ENCODE measurements around the gene MUSTN1. TPM values are rescaled to one million over a fixed set of nuclear protein-coding genes. Genes with fewer than 3 reads are reported as not detected.
A peak's percentile ranks its signal among the peaks of the same experiment; 100 is the strongest.

Gene MUSTN1
- total and polyA plus RNA-seq, 2 experiments from 2014 or later: 1.2 to 1.4 TPM

DNA sequence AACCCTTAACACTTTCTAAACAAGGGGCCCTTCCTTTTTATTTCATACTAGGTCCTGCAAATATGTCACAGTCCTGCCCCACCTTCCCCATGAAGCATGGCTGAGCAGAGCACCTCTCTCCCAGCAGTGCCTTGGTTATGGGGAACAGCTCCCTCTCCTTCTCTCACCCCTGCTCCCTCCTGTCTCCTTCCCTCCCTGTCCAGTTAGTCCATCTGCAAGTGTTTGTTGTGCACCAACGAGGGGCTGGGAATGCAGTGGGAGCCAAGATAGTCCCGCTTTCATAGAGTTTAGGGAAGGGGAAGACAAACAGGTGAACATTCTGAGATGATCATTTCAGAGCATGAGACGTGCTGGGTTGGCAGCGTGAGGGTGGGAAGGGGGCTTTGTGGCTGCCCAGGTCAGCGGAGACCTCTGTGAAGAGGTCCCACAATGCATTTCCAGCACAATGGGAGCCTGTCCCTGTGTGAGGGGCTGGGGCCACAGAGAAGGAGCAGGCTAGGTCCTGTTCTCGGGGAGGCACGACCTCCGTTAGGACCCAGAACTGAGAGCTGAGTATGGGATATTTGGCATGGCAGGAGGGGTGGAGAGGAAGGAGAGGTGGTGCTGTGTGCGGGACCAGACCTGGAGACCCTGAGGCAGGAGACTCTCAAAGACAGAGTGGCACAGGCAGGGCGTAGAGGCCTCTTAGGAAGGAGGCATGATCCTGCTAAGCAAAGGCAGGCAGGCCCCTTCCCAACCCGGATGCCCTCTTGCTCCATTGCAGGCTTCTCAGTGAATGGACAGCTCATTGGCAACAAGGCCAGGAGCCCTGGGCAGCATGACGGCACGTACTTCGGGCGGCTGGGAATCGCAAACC is 45.7 kb downstream of the MUSTN1 start:
- ATAC-seq: no peak
- Histone ChIP-seq H3K4me1 (ENCODE audit: insufficient read depth) (no peaks in the 10 kb centered on the region), H3K4me3 (no peak overlapping the region), H3F3A (replicated peaks; ENCODE audit: low read depth) (no peaks in the 10 kb centered on the region), H4K20me1 (replicated peaks; ENCODE audit: insufficient read depth) (no peaks in the 10 kb centered on the region), H3K4me2 (no peak overlapping the region), H2AFZ (0 out of 2 replicates have a peak overlapping the region, but pooled peaks have one; percentile 52), H3K79me2 (replicated peaks; ENCODE audit: insufficient read depth) (no peaks in the 10 kb centered on the region), H3K36me3 (ENCODE audit: insufficient read depth) (no peaks in the 10 kb centered on the region), H3K27me3 (ENCODE audit: insufficient read depth) (no peaks in the 10 kb centered on the region), H3K27ac (ENCODE audit: low read depth) (no peak overlapping the region), H3K9me2 (ENCODE audit: insufficient read depth) (no peaks in the 10 kb centered on the region)
- Mint-ChIP-seq H3K27me3 (ENCODE audit: insufficient read depth, low read depth, poor library complexity) (peaks cover 29% of the 10 kb centered on the region), H3K4me3 (no peak overlapping the region), H3K36me3 (ENCODE audit: low read depth) (no peaks in the 10 kb centered on the region; the same call in 2 of the 3 replicates), H3K4me1 (no peaks in the 10 kb centered on the region; the same call in 2 of the 3 replicates), H3K9me3 (no peaks in the 10 kb centered on the region), H3K27ac (no peak overlapping the region)
- TF ChIP-seq CREB1 (CRISPR knock-in tag; IDR thresholded peaks at IDR 0.05; ENCODE audit: low read depth) (no peak), NANOG (IDR thresholded peaks at IDR 0.05; ENCODE audit: borderline replicate concordance) (no peak), ZNF331 (CRISPR knock-in tag; IDR thresholded peaks at IDR 0.05; ENCODE audit: low read depth) (no peak), POLR2AphosphoS5 (IDR thresholded peaks at IDR 0.05; ENCODE audit: low read depth) (no peak), JUNB (IDR thresholded peaks at IDR 0.05; ENCODE audit: unreplicated experiment) (no peak), ZNF114 (CRISPR knock-in tag; IDR thresholded peaks at IDR 0.05) (no peak), EZH2 (IDR thresholded peaks at IDR 0.05; ENCODE audit: low read depth, unreplicated experiment) (no peak)
- TF ChIP-seq, protein P1, sequence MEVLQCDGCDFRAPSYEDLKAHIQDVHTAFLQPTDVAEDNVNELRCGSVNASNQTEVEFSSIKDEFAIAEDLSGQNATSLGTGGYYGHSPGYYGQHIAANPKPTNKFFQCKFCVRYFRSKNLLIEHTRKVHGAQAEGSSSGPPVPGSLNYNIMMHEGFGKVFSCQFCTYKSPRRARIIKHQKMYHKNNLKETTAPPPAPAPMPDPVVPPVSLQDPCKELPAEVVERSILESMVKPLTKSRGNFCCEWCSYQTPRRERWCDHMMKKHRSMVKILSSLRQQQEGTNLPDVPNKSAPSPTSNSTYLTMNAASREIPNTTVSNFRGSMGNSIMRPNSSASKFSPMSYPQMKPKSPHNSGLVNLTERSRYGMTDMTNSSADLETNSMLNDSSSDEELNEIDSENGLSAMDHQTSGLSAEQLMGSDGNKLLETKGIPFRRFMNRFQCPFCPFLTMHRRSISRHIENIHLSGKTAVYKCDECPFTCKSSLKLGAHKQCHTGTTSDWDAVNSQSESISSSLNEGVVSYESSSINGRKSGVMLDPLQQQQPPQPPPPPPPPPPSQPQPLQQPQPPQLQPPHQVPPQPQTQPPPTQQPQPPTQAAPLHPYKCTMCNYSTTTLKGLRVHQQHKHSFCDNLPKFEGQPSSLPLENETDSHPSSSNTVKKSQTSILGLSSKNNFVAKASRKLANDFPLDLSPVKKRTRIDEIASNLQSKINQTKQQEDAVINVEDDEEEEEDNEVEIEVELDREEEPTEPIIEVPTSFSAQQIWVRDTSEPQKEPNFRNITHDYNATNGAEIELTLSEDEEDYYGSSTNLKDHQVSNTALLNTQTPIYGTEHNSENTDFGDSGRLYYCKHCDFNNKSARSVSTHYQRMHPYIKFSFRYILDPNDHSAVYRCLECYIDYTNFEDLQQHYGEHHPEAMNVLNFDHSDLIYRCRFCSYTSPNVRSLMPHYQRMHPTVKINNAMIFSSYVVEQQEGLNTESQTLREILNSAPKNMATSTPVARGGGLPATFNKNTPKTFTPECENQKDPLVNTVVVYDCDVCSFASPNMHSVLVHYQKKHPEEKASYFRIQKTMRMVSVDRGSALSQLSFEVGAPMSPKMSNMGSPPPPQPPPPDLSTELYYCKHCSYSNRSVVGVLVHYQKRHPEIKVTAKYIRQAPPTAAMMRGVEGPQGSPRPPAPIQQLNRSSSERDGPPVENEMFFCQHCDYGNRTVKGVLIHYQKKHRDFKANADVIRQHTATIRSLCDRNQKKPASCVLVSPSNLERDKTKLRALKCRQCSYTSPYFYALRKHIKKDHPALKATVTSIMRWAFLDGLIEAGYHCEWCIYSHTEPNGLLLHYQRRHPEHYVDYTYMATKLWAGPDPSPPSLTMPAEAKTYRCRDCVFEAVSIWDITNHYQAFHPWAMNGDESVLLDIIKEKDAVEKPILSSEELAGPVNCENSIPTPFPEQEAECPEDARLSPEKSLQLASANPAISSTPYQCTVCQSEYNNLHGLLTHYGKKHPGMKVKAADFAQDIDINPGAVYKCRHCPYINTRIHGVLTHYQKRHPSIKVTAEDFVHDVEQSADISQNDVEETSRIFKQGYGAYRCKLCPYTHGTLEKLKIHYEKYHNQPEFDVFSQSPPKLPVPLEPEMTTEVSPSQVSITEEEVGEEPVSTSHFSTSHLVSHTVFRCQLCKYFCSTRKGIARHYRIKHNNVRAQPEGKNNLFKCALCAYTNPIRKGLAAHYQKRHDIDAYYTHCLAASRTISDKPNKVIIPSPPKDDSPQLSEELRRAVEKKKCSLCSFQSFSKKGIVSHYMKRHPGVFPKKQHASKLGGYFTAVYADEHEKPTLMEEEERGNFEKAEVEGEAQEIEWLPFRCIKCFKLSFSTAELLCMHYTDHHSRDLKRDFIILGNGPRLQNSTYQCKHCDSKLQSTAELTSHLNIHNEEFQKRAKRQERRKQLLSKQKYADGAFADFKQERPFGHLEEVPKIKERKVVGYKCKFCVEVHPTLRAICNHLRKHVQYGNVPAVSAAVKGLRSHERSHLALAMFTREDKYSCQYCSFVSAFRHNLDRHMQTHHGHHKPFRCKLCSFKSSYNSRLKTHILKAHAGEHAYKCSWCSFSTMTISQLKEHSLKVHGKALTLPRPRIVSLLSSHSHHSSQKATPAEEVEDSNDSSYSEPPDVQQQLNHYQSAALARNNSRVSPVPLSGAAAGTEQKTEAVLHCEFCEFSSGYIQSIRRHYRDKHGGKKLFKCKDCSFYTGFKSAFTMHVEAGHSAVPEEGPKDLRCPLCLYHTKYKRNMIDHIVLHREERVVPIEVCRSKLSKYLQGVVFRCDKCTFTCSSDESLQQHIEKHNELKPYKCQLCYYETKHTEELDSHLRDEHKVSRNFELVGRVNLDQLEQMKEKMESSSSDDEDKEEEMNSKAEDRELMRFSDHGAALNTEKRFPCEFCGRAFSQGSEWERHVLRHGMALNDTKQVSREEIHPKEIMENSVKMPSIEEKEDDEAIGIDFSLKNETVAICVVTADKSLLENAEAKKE (CRISPR knock-in tag; IDR thresholded peaks at IDR 0.05): no peak
- TF ChIP-seq, protein P2, sequence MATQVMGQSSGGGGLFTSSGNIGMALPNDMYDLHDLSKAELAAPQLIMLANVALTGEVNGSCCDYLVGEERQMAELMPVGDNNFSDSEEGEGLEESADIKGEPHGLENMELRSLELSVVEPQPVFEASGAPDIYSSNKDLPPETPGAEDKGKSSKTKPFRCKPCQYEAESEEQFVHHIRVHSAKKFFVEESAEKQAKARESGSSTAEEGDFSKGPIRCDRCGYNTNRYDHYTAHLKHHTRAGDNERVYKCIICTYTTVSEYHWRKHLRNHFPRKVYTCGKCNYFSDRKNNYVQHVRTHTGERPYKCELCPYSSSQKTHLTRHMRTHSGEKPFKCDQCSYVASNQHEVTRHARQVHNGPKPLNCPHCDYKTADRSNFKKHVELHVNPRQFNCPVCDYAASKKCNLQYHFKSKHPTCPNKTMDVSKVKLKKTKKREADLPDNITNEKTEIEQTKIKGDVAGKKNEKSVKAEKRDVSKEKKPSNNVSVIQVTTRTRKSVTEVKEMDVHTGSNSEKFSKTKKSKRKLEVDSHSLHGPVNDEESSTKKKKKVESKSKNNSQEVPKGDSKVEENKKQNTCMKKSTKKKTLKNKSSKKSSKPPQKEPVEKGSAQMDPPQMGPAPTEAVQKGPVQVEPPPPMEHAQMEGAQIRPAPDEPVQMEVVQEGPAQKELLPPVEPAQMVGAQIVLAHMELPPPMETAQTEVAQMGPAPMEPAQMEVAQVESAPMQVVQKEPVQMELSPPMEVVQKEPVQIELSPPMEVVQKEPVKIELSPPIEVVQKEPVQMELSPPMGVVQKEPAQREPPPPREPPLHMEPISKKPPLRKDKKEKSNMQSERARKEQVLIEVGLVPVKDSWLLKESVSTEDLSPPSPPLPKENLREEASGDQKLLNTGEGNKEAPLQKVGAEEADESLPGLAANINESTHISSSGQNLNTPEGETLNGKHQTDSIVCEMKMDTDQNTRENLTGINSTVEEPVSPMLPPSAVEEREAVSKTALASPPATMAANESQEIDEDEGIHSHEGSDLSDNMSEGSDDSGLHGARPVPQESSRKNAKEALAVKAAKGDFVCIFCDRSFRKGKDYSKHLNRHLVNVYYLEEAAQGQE (IDR thresholded peaks at IDR 0.05; ENCODE audit: unreplicated experiment): no peak
- TF ChIP-seq, protein P3, sequence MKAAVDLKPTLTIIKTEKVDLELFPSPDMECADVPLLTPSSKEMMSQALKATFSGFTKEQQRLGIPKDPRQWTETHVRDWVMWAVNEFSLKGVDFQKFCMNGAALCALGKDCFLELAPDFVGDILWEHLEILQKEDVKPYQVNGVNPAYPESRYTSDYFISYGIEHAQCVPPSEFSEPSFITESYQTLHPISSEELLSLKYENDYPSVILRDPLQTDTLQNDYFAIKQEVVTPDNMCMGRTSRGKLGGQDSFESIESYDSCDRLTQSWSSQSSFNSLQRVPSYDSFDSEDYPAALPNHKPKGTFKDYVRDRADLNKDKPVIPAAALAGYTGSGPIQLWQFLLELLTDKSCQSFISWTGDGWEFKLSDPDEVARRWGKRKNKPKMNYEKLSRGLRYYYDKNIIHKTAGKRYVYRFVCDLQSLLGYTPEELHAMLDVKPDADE (IDR thresholded peaks at IDR 0.05): no peak
- TF ChIP-seq, protein P4, sequence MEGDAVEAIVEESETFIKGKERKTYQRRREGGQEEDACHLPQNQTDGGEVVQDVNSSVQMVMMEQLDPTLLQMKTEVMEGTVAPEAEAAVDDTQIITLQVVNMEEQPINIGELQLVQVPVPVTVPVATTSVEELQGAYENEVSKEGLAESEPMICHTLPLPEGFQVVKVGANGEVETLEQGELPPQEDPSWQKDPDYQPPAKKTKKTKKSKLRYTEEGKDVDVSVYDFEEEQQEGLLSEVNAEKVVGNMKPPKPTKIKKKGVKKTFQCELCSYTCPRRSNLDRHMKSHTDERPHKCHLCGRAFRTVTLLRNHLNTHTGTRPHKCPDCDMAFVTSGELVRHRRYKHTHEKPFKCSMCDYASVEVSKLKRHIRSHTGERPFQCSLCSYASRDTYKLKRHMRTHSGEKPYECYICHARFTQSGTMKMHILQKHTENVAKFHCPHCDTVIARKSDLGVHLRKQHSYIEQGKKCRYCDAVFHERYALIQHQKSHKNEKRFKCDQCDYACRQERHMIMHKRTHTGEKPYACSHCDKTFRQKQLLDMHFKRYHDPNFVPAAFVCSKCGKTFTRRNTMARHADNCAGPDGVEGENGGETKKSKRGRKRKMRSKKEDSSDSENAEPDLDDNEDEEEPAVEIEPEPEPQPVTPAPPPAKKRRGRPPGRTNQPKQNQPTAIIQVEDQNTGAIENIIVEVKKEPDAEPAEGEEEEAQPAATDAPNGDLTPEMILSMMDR (conservative IDR thresholded peaks at IDR 0.05; ENCODE audit: low read depth in 2 of 2): no peak
- no peak for DNase-seq (ENCODE audit: low spot score)

Data from GM23338 (cell line).